ENCODE results near the gene BDKRB2.

The BDKRB2 gene

DNA sequence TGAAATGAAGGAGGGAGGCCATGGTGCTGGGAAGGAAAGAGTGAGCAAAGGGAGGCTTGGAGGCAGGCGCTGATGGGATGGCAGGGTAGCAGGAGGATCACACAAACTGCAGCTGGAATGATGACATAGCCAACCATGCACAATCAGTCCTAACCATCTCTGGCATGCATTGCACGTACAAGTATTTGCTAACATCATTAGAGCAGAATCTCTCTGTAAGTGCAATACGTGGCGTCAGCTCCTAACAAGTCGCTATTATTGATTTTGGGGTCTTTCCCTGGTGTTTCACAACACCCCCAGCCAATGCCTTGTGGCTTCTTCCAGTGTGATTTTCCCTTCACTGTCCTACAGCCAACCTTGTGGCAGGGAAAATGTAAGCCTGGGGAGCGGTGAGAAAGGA is 69.9 kb downstream of the BDKRB2 start:
- DNase-seq, result no peak

DNA sequence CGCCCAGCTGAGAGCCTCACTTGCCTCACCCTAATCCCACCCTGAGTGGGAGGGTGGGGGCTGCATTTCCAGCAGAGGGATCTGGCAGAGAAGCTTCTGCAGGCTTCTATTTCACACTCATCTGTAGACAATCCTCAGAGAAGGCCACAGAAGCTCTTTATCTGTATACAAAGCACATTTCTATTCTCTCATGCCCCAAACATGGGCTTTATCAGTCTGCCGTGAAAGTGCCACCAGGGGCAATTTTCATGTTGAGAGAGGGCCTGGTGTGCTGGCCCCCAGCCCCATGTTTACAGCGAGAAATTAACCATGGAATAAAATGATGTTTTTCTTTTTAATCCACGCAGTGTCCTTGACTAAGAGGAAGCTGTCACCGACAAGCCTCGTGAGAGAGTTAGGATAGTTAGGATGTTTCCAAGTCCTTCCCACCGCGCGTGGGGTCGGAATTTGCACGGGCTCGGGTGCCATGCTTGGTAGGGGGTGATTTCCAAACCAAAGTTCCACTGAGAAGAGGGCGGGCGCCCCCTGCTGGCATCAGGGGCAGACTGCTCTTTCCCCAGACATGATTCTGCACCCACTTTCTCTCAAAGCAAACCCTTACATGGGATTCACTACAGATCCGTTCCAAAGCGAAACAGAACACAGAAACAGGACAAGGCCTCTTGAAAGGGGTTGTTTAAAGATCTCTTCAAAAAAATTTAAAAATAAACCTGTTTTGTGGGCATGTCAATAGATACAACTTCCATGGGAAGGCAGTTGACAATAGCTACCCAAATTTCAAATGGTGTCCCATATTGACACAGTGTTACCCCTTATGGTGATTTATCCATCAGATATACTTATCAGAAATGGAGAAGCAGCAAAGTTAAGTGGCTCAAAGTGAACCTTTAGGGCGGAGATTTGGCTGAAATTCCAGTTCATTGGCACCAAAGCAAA is 70.8 kb downstream of the BDKRB2 start:
- no peak for DNase-seq

DNA sequence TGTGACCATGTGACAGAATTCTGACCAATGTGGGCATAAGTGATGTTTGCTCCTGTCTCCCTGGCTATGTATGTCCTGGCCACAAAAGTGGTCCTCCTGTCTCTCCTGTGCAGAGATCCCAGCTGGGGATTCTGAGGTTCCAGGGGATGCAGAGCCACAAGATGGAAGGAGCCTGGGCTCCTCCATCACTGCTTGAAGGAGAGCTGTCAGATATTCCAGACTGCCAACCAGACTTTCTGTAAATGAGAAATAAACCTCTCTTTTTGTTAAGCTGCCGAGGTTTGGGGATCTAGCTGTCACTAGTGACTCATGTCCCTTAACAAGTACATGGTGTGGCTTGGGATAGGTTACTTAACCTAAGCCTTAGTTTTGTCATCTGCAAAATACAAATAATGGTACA is 73.3 kb downstream of the BDKRB2 start:
- no peak for DNase-seq

DNA sequence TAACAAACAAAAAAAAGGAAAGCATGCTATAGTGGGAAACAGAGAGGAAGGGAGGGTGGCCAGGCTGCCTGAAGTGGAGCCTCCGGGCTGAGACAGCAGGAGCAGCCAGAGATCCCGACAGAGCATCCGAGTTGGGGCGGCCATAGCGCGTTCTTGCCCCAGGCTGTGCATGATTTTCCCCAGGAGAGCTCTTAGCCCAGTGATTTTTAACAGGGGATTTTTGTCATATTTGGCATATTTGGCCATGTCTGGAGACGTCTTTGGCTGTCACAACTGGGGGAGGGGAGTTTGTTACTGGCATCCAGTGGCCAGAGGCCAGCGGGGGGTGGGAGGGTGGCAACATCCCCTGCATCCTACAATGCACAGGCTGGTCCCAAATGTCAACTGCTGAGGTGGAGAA is 74.9 kb downstream of the BDKRB2 start:
- DNase-seq, result no peak

DNA sequence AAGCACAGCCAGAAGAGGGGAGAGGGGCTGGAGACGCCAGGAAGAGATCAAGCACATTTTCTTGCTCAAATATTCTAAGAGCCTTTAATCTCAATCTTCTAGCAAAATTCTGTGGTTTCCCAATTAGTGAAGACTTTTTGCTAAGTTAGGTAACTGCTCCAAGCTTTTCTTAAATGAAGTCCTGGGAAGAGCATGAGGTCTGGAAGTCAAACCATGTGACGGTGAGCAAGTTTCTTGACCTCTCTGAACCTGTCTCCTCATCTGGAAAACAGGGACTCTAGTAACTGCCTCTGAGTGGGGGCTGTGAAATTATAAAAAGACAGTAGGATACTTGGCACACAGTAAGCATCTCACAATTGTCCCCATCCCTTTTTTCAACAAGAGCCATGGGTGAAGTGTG is 75.5 kb downstream of the BDKRB2 start:
- no peak for DNase-seq

DNA sequence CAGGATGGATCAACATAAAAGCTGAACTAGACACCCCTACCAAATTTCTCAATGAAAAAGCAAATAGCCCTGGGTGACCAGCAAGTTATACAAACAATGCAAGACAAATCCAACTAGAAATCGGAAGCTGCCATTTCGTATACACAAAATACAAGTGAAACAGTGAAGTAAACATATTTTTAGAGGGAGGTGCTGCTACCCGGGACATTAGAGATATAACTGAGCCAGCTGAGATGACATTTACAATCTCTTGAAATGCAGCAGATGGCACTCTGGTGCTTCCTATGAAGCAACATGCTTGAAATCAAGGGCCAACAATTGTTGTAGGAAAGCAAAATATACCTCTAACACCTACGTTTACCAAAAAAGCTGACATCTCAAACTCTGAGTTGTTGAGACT is 76.8 kb downstream of the BDKRB2 start:
- no peak for DNase-seq

DNA sequence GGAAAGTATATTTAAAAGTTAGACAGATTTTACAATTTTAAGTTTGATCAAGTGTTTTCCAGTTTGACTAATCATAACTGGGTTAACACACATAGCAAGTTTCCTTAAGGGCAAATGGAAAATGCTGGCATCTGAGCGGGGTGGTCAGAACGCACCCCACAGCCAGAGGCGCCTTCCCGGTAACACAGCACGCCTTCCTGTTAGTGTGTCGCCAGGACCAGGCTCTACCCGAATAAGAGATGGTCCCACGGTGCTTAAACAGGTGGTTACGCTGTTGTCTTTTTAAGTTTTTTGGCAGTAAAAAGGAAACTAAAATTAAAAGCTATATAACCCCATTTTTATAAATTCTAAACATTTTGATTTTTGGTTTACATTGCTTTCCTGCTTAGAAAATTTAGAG is 79.4 kb downstream of the BDKRB2 start:
- no peak for DNase-seq

DNA sequence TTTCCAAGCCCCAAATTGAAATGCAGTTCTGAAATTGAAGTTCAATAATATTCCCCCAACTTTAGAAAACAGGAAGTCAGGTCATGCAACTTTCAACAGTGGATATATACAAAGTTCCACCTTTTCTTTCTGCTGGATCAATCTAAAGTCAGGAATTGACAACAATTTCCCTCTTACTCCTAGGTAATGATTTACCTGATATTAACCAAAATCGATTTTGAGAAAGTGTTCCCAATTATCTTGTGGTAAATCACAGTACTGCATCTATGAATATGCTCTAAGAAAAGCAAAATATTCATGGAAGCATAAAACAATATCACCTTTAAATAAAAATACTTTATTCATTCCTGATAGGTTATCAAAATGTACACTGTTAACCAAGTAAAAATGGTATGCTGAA is 79.8 kb downstream of the BDKRB2 start:
- no peak for DNase-seq

DNA sequence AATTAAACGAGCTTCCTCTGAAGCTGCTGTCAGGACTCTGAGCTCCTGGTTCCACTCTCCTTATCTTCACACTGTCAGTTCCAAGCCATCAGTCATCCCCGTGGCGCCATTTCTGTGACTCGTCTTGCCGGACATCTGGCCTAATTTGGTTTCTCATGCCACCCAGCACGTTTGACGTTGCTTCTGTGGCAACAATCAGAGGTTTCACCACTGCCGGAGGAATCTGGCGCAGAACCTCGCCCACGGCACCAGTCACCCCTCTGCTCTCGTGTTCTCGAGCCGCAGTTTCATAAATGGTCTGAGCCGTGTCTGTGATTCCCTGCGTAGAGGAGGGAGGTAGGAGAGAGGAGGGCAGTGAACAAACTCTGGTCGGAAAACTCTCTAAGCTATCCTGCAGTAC is 81.0 kb downstream of the BDKRB2 start:
- DNase-seq, result no peak

DNA sequence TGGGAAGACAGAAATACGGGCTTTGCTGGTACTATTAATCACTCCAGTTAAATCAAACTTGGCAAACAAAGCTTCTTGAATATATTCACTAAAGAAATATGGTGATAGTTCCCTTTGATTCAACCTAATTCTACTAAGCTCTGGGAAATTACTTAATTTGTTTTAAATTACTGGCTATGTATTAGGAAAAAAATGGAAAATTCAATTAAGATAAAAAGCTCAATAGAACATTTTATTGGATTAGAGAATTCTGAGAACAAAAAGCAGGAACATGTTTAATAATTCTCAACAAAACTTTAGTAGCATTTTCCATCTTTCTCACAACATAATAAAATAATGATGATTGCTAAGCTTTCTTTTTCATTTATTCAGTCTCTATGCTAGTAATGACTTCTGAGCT is 81.6 kb downstream of the BDKRB2 start:
- DNase-seq, result no peak

DNA sequence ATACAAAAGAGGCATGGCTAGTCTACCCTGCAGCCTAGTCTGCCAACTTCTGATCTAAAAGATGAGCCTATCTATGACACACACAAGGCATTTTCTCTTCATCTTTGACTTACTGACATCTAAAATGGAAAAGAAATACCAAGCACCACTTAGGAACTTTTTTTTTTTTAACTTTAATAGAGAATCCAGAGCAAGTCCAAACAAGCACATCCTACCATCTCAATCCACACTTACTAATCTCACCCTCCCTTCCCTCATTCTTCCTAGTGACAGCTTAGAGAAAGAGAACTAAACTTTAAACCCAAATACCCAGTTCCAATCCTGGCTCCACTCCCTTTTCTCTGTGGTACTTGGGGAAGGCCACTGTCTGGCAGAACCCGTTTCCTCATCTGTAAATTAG is 83.2 kb downstream of the BDKRB2 start:
- DNase-seq, result no peak
